ENCODE measurements around the gene SCARF2. TPM values are rescaled to one million over a fixed set of nuclear protein-coding genes. Genes with fewer than 3 reads are reported as not detected.

The SCARF2 gene
- polyA plus RNA-seq, 3 donors, result 0.12 to 0.51 TPM; not detected in 1

DNA sequence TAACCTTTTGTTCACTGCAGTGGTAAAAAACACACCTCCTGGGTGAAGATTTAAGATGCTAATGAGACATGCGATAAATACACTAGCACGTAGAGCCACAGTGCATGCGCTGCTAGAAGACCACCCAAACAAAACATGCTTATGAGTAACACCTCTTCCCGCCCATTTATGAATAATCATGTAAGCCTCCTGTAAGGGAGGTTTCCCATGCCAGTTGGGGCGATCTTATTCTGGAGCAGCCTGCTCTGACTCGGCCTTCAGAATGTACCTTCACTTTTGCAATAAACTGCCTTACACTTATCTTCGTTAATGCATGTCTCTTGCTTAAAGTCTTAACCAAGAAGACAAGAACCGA, 18.1 kb upstream of the SCARF2 start:
- intact Hi-C loops (cut with micrococcal nuclease), result loop anchor here (1.0 to 2.0 kb wide), 2 partner anchors 37 kb away; no protein-coding TSS in a partner anchor
- no peak overlapping the region for H3K4me3 ChIP-seq (replicated peaks in 1 of 3; ENCODE audit: low read depth in 2 of 3, low read length in 3 of 3)
- peak in 1 of 3 donors; percentile 1 for DNase-seq
- no peak overlapping the region for H3K27ac ChIP-seq (ENCODE audit: low read depth in 1 of 2, low read length in 2 of 2)
- H3K4me2 ChIP-seq (replicated peaks; ENCODE audit: extremely low read depth, low read length, poor library complexity, severe bottlenecking), result no peak overlapping the region
- no peaks in the 10 kb centered on the region for H3K27me3 ChIP-seq (ENCODE audit: control insufficient read depth in 2 of 2, insufficient read depth in 2 of 2, low read length in 2 of 2)
- Mint-ChIP-seq H3K4me1 (peaks cover 24% of the 10 kb centered on the region), H3K36me3 (peaks cover 57 to 65% of the 10 kb centered on the region in 2 donors), H3K4me3 (no peak overlapping the region), H3K27me3 (ENCODE audit: low read depth in 3 of 3) (peaks cover 0 to 4% (median 0%) of the 10 kb centered on the region in 3 donors), H3K9me3 (no peaks in the 10 kb centered on the region), H3K27ac (peak overlapping the region in 1 of 7 donors; percentile 39)
- H3K9me3 ChIP-seq (replicated peaks in 1 of 2; ENCODE audit: control insufficient read depth in 1 of 2, insufficient read depth in 1 of 2, low read length in 2 of 2), result no peaks in the 10 kb centered on the region
- H3K36me3 ChIP-seq (replicated peaks in 1 of 2; ENCODE audit: control insufficient read depth in 1 of 2, insufficient read depth in 2 of 2, low read length in 2 of 2), result peaks cover 19 to 55% of the 10 kb centered on the region in 2 donors
- H3K4me1 ChIP-seq (ENCODE audit: control insufficient read depth in 1 of 2, insufficient read depth in 2 of 2, low read length in 2 of 2), result peaks cover 25 to 29% of the 10 kb centered on the region in 2 donors
- no peak for TF ChIP-seq CTCF (IDR thresholded peaks at IDR 0.05)
- no peak overlapping the region for H2AFZ ChIP-seq (ENCODE audit: insufficient read depth, low read depth, low read length, poor library complexity, severe bottlenecking)
- WGBS (ENCODE audit: insufficient coverage), result 79% methylated on average over 3 of the region's 8 CpGs
- no peaks in the 10 kb centered on the region for H3K79me2 ChIP-seq (ENCODE audit: insufficient read depth, low read length)
- H4K20me1 ChIP-seq (ENCODE audit: insufficient read depth, low read length), result no peaks in the 10 kb centered on the region
- H3K9ac ChIP-seq (ENCODE audit: insufficient read depth, low read length, poor library complexity, severe bottlenecking), result no peak overlapping the region

GRCh38 chr22:20453222-20453621, 15.6 kb upstream of the SCARF2 start:
- Histone ChIP-seq H3K4me1 (ENCODE audit: control insufficient read depth in 1 of 2, insufficient read depth in 2 of 2, low read length in 2 of 2) (peaks cover 25 to 29% of the 10 kb centered on the region in 2 donors), H3K27ac (ENCODE audit: low read depth in 1 of 2, low read length in 2 of 2) (no peak overlapping the region), H3K9me3 (replicated peaks in 1 of 2; ENCODE audit: control insufficient read depth in 1 of 2, insufficient read depth in 1 of 2, low read length in 2 of 2) (no peaks in the 10 kb centered on the region), H2AFZ (ENCODE audit: insufficient read depth, low read depth, low read length, poor library complexity, severe bottlenecking) (no peak overlapping the region), H3K36me3 (replicated peaks in 1 of 2; ENCODE audit: control insufficient read depth in 1 of 2, insufficient read depth in 2 of 2, low read length in 2 of 2) (peaks cover 10 to 42% of the 10 kb centered on the region in 2 donors), H3K4me2 (replicated peaks; ENCODE audit: extremely low read depth, low read length, poor library complexity, severe bottlenecking) (no peak overlapping the region), H3K9ac (ENCODE audit: insufficient read depth, low read length, poor library complexity, severe bottlenecking) (no peak overlapping the region), H3K27me3 (ENCODE audit: control insufficient read depth in 2 of 2, insufficient read depth in 2 of 2, low read length in 2 of 2) (no peaks in the 10 kb centered on the region), H3K4me3 (replicated peaks in 1 of 3; ENCODE audit: low read depth in 2 of 3, low read length in 3 of 3) (no peak overlapping the region), H3K79me2 (ENCODE audit: insufficient read depth, low read length) (no peaks in the 10 kb centered on the region), H4K20me1 (ENCODE audit: insufficient read depth, low read length) (no peaks in the 10 kb centered on the region)
- Mint-ChIP-seq H3K27ac (no peak overlapping the region), H3K27me3 (ENCODE audit: low read depth in 3 of 3) (no peaks in the 10 kb centered on the region), H3K4me1 (peaks cover 24% of the 10 kb centered on the region), H3K36me3 (peaks cover 43 to 45% of the 10 kb centered on the region in 2 donors), H3K9me3 (no peaks in the 10 kb centered on the region), H3K4me3 (no peak overlapping the region)
- intact Hi-C loops (cut with micrococcal nuclease), result no loop called here
- no peak for DNase-seq
- TF ChIP-seq CTCF (IDR thresholded peaks at IDR 0.05), result no peak
- WGBS (ENCODE audit: insufficient coverage), result no CpG with 5 or more reads among the region's 3 CpGs
